22Rv1 (cell line): ENCODE data around the gene LSM2.
"Not testable (repeated sequence)": the region's sequence is repeated elsewhere in the genome, so short reads cannot be mapped to it uniquely, and the experiment has no call there.

Experiments
- H3K27ac ChIP-seq: fragments of 450-650 bp; 2 replicates; pipeline ENCODE4 v1.5.1; 2017
- ZFX ChIP-seq: fragments of 450-650 bp; IDR thresholded peaks from 2 replicates; pipeline ENCODE4 v1.6.1; 2017; ENCODE audit warnings: antibody characterized with exemption, borderline replicate concordance
- TF ChIP-seq, protein P1 (sequence below): fragments of 450-650 bp; IDR thresholded peaks from 2 replicates; pipeline ENCODE4 v1.5.1; 2017; ENCODE audit warnings: mild to moderate bottlenecking

The LSM2 gene

DNA sequence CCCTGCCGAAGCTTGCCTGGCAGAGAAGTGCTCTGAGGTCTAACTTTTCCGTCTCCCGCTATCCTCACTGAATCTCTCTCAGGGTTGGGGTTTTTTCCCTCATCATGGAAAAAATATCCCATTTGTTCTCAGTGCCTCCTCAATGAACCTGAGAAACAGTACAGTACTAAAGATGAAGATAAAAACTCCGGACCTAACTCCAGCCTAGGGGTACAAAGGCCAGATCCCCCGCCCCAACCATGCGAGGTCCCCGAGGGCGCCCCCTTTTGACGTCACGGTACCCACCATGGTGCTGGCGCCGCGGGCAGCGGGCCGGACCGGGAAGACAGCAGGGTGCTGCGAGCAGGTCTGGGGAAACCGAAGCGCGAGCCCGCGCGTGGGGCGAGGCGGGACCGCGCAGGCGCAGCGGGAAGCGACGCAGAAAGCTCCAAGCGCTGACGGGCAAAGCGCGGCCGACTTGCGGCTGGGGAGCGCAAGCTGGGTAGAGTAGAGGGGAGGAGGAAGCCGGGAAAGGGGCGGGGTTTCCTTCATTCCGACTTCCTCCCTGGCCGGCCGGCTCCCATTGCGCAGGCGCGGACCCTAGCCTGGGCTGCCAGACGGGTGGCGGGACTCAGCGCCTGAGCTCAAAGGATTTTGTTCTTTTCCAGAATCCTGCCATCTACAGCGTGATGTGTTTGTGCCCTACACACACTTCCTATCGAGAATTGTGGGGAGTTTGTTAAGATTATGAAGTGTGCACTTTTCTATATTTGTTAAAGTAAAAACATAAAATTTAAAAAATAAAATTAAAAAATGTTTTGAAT lies at the start of gene LSM2:
TSS of gene LSM2 (minus strand) at position 497 of the 803 bp plus-strand sequence. CDS start at position 288, 209 bp downstream.
- no peak for TF ChIP-seq ZFX
- TF ChIP-seq, protein P1, sequence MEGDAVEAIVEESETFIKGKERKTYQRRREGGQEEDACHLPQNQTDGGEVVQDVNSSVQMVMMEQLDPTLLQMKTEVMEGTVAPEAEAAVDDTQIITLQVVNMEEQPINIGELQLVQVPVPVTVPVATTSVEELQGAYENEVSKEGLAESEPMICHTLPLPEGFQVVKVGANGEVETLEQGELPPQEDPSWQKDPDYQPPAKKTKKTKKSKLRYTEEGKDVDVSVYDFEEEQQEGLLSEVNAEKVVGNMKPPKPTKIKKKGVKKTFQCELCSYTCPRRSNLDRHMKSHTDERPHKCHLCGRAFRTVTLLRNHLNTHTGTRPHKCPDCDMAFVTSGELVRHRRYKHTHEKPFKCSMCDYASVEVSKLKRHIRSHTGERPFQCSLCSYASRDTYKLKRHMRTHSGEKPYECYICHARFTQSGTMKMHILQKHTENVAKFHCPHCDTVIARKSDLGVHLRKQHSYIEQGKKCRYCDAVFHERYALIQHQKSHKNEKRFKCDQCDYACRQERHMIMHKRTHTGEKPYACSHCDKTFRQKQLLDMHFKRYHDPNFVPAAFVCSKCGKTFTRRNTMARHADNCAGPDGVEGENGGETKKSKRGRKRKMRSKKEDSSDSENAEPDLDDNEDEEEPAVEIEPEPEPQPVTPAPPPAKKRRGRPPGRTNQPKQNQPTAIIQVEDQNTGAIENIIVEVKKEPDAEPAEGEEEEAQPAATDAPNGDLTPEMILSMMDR = peak; percentile 12; the same call in 1 of the 2 replicates
- peak within 1 kb of the TSS; percentile 81 for H3K27ac ChIP-seq

DNA sequence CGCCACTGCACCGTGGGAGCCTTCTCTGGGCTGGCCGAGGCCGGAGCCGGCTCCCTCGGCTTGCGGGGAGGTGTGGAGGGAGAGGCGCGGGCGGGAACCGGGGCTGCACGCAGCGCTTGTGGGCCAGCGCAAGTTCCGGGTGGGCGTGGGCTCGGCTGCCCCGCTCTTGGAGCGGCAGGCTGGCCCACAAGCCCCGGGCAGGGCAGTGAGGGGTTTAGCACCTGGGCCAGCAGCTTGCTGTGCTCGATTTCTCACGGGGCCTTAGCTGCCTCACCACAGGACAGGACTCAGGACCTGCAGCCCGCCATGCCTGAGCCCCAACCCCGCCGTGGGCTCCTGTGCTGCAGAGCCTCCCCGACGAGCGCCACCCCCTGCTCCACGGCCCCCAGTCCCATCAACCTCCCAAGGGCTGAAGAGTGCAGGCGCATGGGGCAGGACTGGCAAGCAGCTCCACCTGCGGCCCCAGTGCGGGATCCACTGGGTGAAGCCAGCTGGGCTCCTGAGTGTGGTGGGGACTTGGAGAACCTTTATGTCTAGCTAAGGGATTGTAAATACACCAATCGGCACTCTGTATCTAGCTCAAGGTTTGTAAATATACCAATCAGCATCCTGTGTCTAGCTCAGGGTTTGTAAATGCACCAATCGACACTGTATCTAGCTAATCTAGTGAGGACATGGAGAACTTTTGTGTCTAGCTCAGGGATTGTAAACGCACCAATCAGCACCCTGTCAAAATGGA lies 45.4 kb upstream of the LSM2 start:
- H3K27ac ChIP-seq = not testable (repeated sequence)

DNA sequence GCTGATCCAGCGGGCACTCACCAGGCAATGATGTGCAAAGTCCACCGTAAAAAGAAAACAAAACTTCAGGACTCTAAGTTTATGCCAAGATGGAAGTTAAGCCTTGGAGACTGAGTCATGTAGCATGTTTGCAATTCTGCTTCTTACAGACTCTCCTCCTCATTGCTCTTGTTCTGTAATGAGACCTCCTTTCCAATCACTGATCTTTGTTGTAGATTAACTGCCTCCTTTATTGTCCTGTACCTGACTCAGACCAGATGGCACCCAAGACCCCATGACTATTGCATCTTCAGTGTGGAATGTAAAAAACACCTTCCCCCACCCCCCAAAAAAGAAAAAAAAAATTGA lies 44.7 kb upstream of the LSM2 start:
- H3K27ac ChIP-seq = no peak overlapping the region
- no peak for TF ChIP-seq ZFX
- TF ChIP-seq, protein P1 = no peak

DNA sequence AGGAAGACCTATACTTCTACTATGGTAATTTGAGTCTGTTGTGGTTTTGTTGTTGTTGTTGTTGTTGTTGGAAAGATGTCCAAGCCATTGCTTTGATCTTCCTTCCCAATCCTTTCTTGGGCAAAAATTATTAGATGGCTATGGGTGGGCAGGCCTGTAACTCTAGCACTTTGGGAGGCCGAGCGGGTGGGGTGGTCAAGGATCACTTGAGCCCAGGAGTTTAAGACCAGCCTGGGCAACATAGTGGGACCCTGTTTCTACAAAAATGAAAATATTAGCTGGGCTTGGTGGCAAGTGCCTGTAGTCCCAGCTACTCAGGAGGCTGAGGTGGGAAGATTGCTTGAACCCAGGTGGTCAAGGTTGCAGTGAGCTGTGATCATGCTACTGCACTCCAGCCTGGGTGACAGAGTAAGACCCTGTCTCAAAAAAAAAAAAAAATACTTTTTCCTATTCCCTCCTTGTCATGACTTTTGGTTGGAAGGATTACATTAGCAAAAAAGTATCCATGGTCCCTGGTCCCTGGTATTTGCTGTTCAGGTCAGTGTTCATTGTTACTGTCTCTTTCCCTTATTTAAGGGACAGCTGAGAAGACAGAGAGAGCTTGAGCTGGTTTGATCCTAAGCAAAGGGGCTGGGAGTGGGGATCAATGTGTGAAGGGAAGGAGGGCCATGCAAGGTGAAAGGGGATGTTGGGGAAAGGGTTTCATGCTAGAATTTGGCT lies 44.2 kb upstream of the LSM2 start:
- TF ChIP-seq, protein P1 = no peak

DNA sequence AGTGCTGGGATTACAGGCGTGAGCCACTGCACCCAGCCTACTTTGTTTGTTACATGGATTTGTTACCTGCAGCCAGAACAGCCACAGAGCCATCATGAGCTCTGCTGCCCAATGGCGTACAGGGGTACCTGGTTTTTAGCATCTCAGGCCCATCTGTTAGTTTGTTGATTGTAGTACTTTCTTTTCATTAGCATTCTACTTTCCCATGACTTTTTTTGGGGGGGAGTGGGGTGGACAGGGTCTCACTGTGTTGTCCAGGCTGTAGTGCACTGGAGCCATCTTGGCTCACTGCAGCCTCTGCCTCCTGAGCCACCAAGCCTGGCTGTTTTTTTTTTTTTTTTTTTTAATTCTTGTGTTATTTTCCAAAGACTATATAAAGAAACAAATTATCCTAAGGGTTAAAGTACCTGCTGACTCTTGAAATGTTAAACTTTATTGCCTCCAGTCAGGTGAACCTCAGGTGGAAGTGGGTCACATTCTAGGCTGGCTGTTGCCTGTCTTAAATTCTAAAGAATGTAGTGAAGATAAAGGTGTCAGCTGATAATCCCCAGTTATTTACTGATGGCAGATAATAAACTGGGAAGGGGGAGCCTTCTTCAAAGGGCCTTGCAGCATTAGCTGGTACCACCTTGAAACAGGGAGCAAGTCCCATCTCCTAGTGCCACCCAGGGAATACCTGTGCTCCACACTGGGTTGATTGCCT lies 40.7 kb upstream of the LSM2 start:
- TF ChIP-seq ZFX = no peak
- TF ChIP-seq, protein P1 = no peak
- no peak overlapping the region for H3K27ac ChIP-seq

More for the DNA sequence above, 44.2 kb upstream of the LSM2 start:
- H3K27ac ChIP-seq = no peak overlapping the region

DNA sequence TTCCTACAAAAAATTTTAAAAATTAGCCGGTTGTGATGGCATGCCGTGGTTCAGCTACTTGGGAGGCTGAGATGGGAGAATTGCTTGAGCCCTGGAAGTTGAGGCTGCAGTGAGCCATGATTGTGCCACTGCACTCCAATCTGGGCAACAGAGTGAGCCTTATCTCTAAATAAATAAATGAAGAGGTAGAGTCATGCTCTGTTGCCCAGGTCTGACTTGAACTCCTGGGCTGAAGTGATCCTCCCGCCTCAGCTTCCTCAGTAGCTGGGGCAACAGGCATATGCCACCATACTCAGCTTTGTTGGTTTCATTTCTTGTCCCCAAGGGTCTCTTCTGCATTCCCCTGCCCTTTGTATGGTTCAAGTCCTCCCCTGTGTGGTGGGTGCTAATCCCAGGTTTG lies 37.7 kb upstream of the LSM2 start:
- H3K27ac ChIP-seq = no peak overlapping the region
- TF ChIP-seq ZFX = no peak
- TF ChIP-seq, protein P1 = no peak

DNA sequence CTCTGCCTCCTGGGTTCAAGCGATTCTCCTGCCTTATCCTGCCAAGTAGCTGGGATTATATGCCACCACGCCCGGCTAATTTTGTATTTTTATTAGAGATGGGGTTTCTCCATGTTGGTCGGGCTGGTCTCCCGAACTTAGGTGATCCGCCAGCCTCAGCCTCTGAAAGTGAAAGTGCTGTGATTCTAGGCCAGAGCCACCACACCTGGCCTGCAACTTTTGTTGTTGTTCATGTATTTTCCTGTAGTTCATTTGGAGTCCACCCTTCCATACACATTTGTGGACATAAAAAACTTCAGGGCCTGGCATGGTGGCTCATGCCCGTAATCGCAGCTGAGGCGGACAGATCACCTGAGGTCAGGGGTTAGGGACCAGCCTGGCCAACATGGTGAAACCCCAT lies 35.3 kb upstream of the LSM2 start:
- H3K27ac ChIP-seq = peak overlapping the region; percentile 42
- TF ChIP-seq, protein P1 = no peak
- no peak for TF ChIP-seq ZFX

DNA sequence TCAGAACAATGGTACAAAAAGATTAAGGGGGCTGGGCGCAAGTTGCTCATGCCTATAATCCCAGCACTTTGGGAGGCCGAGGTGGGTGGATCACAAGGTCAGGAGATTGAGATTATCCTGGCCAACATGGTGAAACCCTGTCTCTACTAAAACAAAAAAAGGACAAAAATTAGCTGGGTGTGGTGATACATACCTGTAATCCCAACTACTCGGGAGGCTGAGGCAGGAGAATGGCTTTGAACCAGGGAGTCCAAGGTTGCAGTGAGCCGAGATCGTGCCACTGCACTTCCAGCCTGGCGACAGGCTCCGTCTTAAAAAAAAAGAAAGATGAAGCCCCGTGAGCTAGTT lies 33.0 kb upstream of the LSM2 start:
- H3K27ac ChIP-seq = peak overlapping the region; percentile 42; the same call in 1 of the 2 replicates
